Gastrocnemius medialis (tissue), 4 donors: ENCODE data around the gene SMARCD1.

ENCODE experiments used
- POLR2A ChIP-seq, 2 donors: fragments of 450-650 bp; IDR thresholded peaks; one replicate each; pipeline ENCODE4 v1.6.1; 2017; ENCODE audit warnings: antibody characterized with exemption in 2 of 2, mild to moderate bottlenecking in 2 of 2, moderate library complexity in 2 of 2
- TF ChIP-seq, protein P1 (sequence below), 5 experiments: fragments of 450-650 bp in 3 of 5; fragments of 200-600 bp in 2 of 5; sonication (generic) in 2 of 5; IDR thresholded peaks in 4 of 5; conservative IDR thresholded peaks in 1 of 5; 1 replicate in 4 of 5; 2 replicates in 1 of 5; pipeline ENCODE4 v1.5.1; 2016 to 2019; ENCODE audit warnings: antibody characterized with exemption in 5 of 5, mild to moderate bottlenecking in 3 of 5, moderate library complexity in 3 of 5

DNA sequence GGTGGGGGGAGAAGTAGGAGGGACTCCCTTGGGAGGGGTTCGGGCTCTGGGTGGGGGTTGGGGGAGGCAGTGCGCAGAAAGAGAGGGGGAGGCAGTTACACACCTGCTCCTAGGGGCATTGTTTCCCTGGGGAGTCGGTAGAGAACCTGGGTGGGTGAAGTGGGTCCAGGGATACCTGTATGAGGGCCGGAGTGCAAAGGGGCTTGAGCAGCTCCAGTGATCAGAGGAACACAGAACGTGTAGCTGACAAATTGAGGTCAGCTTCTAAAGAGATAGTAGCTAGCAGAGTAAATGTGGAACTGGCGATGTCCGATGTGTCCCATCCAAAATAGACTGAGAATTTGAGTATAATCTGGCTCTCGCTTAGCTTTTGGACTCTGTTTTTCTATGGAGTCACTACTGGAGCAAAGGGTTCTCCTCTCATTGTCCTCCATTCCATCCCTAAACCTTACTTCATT lies 502 bp downstream of the SMARCD1 start:
- TF ChIP-seq POLR2A (IDR thresholded peaks at IDR 0.05) = no peak
- TF ChIP-seq, protein P1, sequence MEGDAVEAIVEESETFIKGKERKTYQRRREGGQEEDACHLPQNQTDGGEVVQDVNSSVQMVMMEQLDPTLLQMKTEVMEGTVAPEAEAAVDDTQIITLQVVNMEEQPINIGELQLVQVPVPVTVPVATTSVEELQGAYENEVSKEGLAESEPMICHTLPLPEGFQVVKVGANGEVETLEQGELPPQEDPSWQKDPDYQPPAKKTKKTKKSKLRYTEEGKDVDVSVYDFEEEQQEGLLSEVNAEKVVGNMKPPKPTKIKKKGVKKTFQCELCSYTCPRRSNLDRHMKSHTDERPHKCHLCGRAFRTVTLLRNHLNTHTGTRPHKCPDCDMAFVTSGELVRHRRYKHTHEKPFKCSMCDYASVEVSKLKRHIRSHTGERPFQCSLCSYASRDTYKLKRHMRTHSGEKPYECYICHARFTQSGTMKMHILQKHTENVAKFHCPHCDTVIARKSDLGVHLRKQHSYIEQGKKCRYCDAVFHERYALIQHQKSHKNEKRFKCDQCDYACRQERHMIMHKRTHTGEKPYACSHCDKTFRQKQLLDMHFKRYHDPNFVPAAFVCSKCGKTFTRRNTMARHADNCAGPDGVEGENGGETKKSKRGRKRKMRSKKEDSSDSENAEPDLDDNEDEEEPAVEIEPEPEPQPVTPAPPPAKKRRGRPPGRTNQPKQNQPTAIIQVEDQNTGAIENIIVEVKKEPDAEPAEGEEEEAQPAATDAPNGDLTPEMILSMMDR (IDR thresholded peaks at IDR 0.05 in 4 of 5, conservative IDR thresholded peaks at IDR 0.05 in 1 of 5) = no peak
